H9 (cell line): ENCODE data around the gene GCN1. TPM values are rescaled to one million over a fixed set of nuclear protein-coding genes. Genes with fewer than 3 reads are reported as not detected.

Experiments
- DNase-seq: peaks from one replicate; pipeline ENCODE4 v3.0.0-alpha.2; 2017
- H2AFZ ChIP-seq: one replicate; pipeline ENCODE4 v1.6.1; 2013; ENCODE audit warnings: mild to moderate bottlenecking, low read length, control low read depth, moderate library complexity
- H2AK5ac ChIP-seq: 2 replicates; pipeline ENCODE4 v1.6.1; 2013; ENCODE audit warnings: low read length, control low read depth, mixed read lengths; ENCODE audit not compliant: insufficient read length
- H2BK120ac ChIP-seq: one replicate; pipeline ENCODE4 v1.6.1; 2013; ENCODE audit warnings: low read depth, mild to moderate bottlenecking, low read length, control low read depth, inconsistent platforms; ENCODE audit not compliant: poor library complexity, severe bottlenecking
- H2BK12ac ChIP-seq: 2 replicates; pipeline ENCODE4 v1.6.1; 2013; ENCODE audit warnings: low read length, control low read depth, mixed read lengths, low read depth; ENCODE audit not compliant: insufficient read length
- H2BK15ac ChIP-seq: 2 replicates; pipeline ENCODE4 v1.6.1; 2013; ENCODE audit warnings: low read depth, low read length, control low read depth
- H2BK20ac ChIP-seq: one replicate; pipeline ENCODE4 v1.6.1; 2013; ENCODE audit warnings: low read depth, mild to moderate bottlenecking, low read length, control low read depth, inconsistent platforms; ENCODE audit not compliant: poor library complexity, severe bottlenecking
- H2BK5ac ChIP-seq: 2 replicates; pipeline ENCODE4 v1.6.1; 2013; ENCODE audit warnings: low read length, control low read depth, mixed read lengths; ENCODE audit not compliant: insufficient read length
- H3K14ac ChIP-seq: 2 replicates; pipeline ENCODE4 v1.6.1; 2013; ENCODE audit warnings: low read length, control low read depth; ENCODE audit not compliant: insufficient read depth
- H3K18ac ChIP-seq: 2 replicates; pipeline ENCODE4 v1.6.1; 2013; ENCODE audit warnings: low read depth, mild to moderate bottlenecking, mixed read lengths, low read length, control low read depth; ENCODE audit not compliant: insufficient read length
- H3K23ac ChIP-seq: 2 replicates; pipeline ENCODE4 v1.6.1; 2013; ENCODE audit warnings: low read length, control low read depth, mixed read lengths, low read depth; ENCODE audit not compliant: insufficient read length
- H3K23me2 ChIP-seq: 2 replicates; pipeline ENCODE4 v1.6.1; 2013; ENCODE audit warnings: low read depth, mild to moderate bottlenecking, mixed read lengths, low read length, control low read depth; ENCODE audit not compliant: insufficient read length, poor library complexity, severe bottlenecking
- H3K27ac ChIP-seq: 2 replicates; pipeline ENCODE4 v1.5.1; 2013; ENCODE audit warnings: low read length, control low read depth, mixed read lengths, low read depth; ENCODE audit not compliant: insufficient read length
- H3K27me3 ChIP-seq: 2 replicates; pipeline ENCODE4 v1.6.1; 2013; ENCODE audit warnings: low read length, control low read depth, inconsistent platforms; ENCODE audit not compliant: insufficient read depth
- H3K4ac ChIP-seq: 2 replicates; pipeline ENCODE4 v1.6.1; 2013; ENCODE audit warnings: low read depth, mild to moderate bottlenecking, control low read depth, inconsistent platforms, low read length, moderate library complexity
- H3K4me1 ChIP-seq: 2 replicates; pipeline ENCODE4 v1.6.1; 2013; ENCODE audit warnings: low read length, control low read depth, inconsistent platforms; ENCODE audit not compliant: insufficient read depth
- H3K4me2 ChIP-seq: 2 replicates; pipeline ENCODE4 v1.6.1; 2013; ENCODE audit warnings: low read length, control low read depth, mixed read lengths; ENCODE audit not compliant: insufficient read length, insufficient read depth
- H3K56ac ChIP-seq: 2 replicates; pipeline ENCODE4 v1.6.1; 2013; ENCODE audit warnings: low read depth, mild to moderate bottlenecking, mixed read lengths, low read length, control low read depth; ENCODE audit not compliant: insufficient read length
- H3K79me1 ChIP-seq: 2 replicates; pipeline ENCODE4 v1.6.1; 2013; ENCODE audit warnings: low read depth, mild to moderate bottlenecking, moderate library complexity, low read length, control low read depth, inconsistent platforms; ENCODE audit not compliant: insufficient read depth, poor library complexity, severe bottlenecking
- H3K79me2 ChIP-seq: 2 replicates; pipeline ENCODE4 v1.6.1; 2013; ENCODE audit warnings: low read length, control low read depth, inconsistent platforms; ENCODE audit not compliant: insufficient read depth
- H3K9ac ChIP-seq: 2 replicates; pipeline ENCODE4 v1.6.1; 2013; ENCODE audit warnings: low read length, control low read depth, mixed read lengths; ENCODE audit not compliant: insufficient read length; ENCODE audit errors: extremely low read depth
- H3K9me3 ChIP-seq: one replicate; pipeline ENCODE4 v1.6.1; 2013; ENCODE audit warnings: low read depth, low read length, inconsistent platforms; ENCODE audit not compliant: control insufficient read depth
- H3T11ph ChIP-seq: one replicate; pipeline ENCODE4 v1.6.1; 2013; ENCODE audit warnings: mild to moderate bottlenecking, low read length, control low read depth, inconsistent platforms
- H4K20me1 ChIP-seq: one replicate; pipeline ENCODE4 v1.6.1; 2013; ENCODE audit not compliant: control insufficient read depth, insufficient read length, insufficient read depth
- H4K5ac ChIP-seq: 2 replicates; pipeline ENCODE4 v1.6.1; 2013; ENCODE audit warnings: low read depth, mild to moderate bottlenecking, mixed read lengths, low read length, control low read depth; ENCODE audit not compliant: insufficient read length
- H4K8ac ChIP-seq: replicated peaks from 2 replicates; pipeline ENCODE4 v1.6.1; 2013; ENCODE audit warnings: low read length, control low read depth, mixed read lengths, low read depth; ENCODE audit not compliant: insufficient read length
- H4K91ac ChIP-seq: 2 replicates; pipeline ENCODE4 v1.6.1; 2013; ENCODE audit warnings: low read depth, mild to moderate bottlenecking, moderate library complexity, mixed read lengths, low read length, control low read depth; ENCODE audit not compliant: insufficient read length
- H3K27ac Mint-ChIP-seq, 3 experiments: 2 replicates in 2 of 3; 3 replicates in 1 of 3; pipeline ENCODE4 v1.8.0; 2020 to 2021; ENCODE audit warnings: mixed read lengths in 3 of 3, mild to moderate bottlenecking in 1 of 3, moderate library complexity in 1 of 3
- H3K27me3 Mint-ChIP-seq: 2 replicates; pipeline ENCODE4 v1.8.0; 2021; ENCODE audit warnings: low read depth, mild to moderate bottlenecking, moderate library complexity, mixed read lengths
- H3K36me3 Mint-ChIP-seq, 3 experiments: 2 replicates in 2 of 3; 3 replicates in 1 of 3; pipeline ENCODE4 v1.8.0; 2020 to 2021; ENCODE audit warnings: low read depth in 3 of 3, mixed read lengths in 3 of 3; ENCODE audit not compliant: insufficient read depth in 1 of 3
- H3K4me1 Mint-ChIP-seq, 2 experiments: 2 replicates each; pipeline ENCODE4 v1.8.0; 2020; ENCODE audit warnings: mixed read lengths in 2 of 2
- H3K4me3 Mint-ChIP-seq, 2 experiments: 2 replicates in 1 of 2; 3 replicates in 1 of 2; pipeline ENCODE4 v1.8.0; 2020 to 2021; ENCODE audit warnings: mild to moderate bottlenecking in 2 of 2, mixed read lengths in 2 of 2, moderate library complexity in 1 of 2
- H3K9me3 Mint-ChIP-seq, 2 experiments: 2 replicates in 1 of 2; 3 replicates in 1 of 2; pipeline ENCODE4 v1.8.0; 2020; ENCODE audit warnings: mild to moderate bottlenecking in 2 of 2, mixed read lengths in 2 of 2, moderate library complexity in 1 of 2
- WGBS: extraction: QIAGEN DNeasy Blood & Tissue Kit; methylation state at CpG from one replicate; pipeline ENCODE4 v1.1.7; 2013; ENCODE audit warnings: missing lambda C conversion rate, low lambda C conversion rate, mixed read lengths; ENCODE audit not compliant: insufficient read length; ENCODE audit errors: extremely low coverage; 5-methylcytosine and 5-hydroxymethylcytosine counted together
- total RNA-seq: library from RNA; stranded (reverse); gene quantifications from 2 replicates; pipeline ENCODE4 v1.2.1, GENCODE V29; 2021
- TF ChIP-seq, protein P1 (sequence below): fragments of 200-600 bp; sonication (generic); conservative IDR thresholded peaks from 3 replicates; pipeline ENCODE4 v1.8.0; 2021; ENCODE audit warnings: antibody characterized with exemption, mild to moderate bottlenecking

Gene GCN1
- total RNA-seq, 1 experiment from 2014 or later = 137 TPM

DNA sequence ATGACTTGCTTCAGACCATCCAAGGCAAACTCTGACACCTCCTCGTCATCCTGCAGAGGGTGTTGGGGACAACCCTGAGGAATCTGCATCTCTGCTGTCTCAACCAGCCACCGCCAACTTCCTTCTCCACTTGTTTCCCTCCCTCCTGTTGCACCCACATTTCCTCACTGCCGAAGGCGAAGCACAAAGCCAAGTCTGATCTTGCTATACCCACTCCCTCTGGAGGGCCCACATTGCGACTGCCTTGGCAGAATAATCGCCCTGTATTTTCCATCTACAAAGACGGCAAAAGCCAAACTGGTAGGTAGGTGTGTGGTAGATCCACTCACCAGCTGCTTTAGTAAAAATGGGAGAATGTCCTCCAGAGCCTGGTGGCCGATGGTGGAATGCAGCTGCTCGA, 56.1 kb downstream of the GCN1 start:
- Histone ChIP-seq H3K9me3 (no peaks in the 10 kb centered on the region), H3K9ac (no peak overlapping the region), H3K23ac (no peak overlapping the region), H4K8ac (no peak overlapping the region), H3K79me2 (no peaks in the 10 kb centered on the region), H3K23me2 (no peaks in the 10 kb centered on the region), H2BK12ac (no peak overlapping the region), H2AFZ (no peak overlapping the region), H3K27ac (no peak overlapping the region), H4K20me1 (no peaks in the 10 kb centered on the region), H2BK5ac (no peak overlapping the region), H2BK20ac (no peak overlapping the region), H4K91ac (no peak overlapping the region), H3K4ac (no peak overlapping the region), H2AK5ac (no peak overlapping the region), H3K18ac (no peak overlapping the region), H4K5ac (no peak overlapping the region), H3K14ac (no peak overlapping the region), H2BK15ac (no peak overlapping the region), H3T11ph (no peak overlapping the region), H3K79me1 (no peaks in the 10 kb centered on the region), H2BK120ac (no peak overlapping the region), H3K27me3 (no peaks in the 10 kb centered on the region), H3K4me1 (no peaks in the 10 kb centered on the region), H3K56ac (no peak overlapping the region), H3K4me2 (no peak overlapping the region)
- Mint-ChIP-seq H3K9me3 (no peaks in the 10 kb centered on the region), H3K4me3 (no peak overlapping the region), H3K36me3 (peaks cover 64 to 97% (median 95%) of the 10 kb centered on the region in 3 experiments; a peak in 6 of 7 replicates), H3K27me3 (no peaks in the 10 kb centered on the region), H3K4me1 (no peaks in the 10 kb centered on the region), H3K27ac (no peak overlapping the region; a peak in 2 of 7 replicates)
- TF ChIP-seq, protein P1, sequence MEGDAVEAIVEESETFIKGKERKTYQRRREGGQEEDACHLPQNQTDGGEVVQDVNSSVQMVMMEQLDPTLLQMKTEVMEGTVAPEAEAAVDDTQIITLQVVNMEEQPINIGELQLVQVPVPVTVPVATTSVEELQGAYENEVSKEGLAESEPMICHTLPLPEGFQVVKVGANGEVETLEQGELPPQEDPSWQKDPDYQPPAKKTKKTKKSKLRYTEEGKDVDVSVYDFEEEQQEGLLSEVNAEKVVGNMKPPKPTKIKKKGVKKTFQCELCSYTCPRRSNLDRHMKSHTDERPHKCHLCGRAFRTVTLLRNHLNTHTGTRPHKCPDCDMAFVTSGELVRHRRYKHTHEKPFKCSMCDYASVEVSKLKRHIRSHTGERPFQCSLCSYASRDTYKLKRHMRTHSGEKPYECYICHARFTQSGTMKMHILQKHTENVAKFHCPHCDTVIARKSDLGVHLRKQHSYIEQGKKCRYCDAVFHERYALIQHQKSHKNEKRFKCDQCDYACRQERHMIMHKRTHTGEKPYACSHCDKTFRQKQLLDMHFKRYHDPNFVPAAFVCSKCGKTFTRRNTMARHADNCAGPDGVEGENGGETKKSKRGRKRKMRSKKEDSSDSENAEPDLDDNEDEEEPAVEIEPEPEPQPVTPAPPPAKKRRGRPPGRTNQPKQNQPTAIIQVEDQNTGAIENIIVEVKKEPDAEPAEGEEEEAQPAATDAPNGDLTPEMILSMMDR = no peak
- no peak for DNase-seq
- no CpG with 5 or more reads among the region's 9 CpGs for WGBS
